ENCODE data around the gene CREG2.

- TF ChIP-seq EZH2 (IDR thresholded peaks at IDR 0.05) = no peak
- no peak for TF ChIP-seq POLR2AphosphoS5 (IDR thresholded peaks at IDR 0.05; ENCODE audit: borderline replicate concordance, low read depth, low read length)
- TF ChIP-seq FOXP2 (optimal IDR thresholded peaks at IDR 0.05; ENCODE audit: control extremely low read depth, extremely low read length, insufficient read depth) = no peak
These were observed 87.1 kb downstream of the CREG2 start for GRCh38 chr2:101300164-101300563.
